Measurements from ENCODE around the gene PANX2.
"Not testable (repeated sequence)": the region's sequence is repeated elsewhere in the genome, so short reads cannot be mapped to it uniquely, and the experiment has no call there.

The PANX2 gene

DNA sequence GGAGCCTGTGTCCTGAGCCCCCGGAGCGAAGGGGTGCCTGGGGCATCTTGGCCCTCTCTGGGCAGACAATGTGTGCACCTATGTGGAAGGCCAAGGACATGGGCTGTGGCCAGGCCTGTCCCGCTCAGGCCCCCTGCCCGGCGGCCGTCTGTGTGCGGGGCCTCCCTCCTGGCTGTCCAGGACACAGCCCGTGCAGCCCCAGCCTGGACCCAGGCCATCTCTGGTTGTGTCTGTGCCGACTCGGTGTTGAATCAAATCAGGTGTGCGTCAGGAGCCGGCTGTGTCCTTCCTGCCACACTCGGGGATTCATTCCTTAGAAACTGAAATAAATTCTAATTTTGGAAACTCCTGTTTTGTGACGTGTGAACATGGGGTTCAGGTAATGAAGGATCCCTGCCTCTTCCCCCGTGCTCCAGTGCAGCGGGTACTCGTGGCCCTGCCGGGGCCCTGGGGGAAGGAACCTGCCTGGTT, 28.8 kb downstream of the PANX2 start:
- DNase-seq, result no peak

DNA sequence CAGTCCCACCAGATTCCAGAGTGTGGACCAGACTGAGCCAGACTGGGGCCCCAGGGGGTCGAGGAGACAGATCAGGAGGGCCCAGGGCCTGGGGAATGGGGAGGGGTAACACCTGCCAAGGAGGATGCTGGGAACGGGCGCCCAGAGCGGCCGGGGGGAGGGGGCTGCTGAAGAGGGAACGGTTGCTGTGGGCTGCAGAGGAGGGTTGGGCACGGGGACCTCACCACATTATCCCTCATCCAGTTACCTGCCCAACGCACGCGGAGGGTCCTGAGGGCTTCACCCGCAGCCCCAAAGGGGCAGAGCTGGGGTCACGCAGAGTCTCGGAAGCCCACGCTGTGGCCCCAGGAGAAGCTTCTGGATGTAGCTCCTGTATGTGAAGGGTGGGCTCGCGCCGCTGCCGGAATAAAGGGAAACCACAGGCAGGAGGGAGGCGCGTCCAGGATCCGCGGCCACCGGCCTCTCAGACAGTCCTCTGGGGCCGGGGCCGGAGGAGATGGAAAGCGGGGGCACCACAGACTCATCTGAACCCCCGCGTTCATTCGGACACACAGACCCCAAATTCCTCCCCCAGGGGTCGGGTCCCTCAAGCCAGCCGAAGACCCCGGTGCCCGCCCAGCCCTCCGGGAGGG, 29.4 kb downstream of the PANX2 start:
- no peak for DNase-seq

DNA sequence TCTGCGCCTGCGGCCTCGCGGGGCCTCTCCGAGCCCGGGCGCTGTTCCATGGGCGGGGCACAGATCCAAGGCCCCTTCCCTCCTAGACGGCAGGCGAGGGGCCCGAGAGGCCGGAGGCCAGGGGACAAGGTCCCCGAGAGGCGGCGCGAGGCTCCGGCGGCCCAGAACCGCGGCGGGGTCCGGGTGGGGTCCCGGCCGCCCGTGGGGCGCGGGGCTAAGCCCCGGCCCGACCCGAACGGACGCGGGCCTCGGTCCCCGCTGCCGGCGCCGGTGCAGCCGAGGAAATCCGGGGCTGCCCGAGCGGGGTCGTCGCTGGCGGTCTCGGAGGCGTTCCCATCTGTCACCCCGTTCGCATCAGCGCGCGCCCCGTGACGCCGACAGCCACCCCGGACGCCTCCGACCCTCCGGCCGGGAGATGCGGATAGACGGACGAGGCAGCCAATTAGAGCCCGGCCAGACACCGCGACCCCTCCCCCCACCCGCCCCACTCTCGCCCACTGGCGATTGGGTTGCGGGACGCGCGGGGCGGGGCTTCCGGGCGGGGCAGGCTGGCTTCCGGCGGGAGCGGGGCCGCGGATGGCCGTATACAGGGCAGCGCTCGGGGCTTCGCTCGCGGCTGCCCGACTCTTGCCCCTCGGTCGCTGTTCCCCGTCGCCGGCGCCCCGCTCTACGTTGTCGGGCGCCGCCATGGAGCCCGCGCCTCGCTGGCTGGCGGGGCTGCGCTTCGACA, 30.1 kb downstream of the PANX2 start, which contains the start of gene SELENOO:
Gene SELENOO (plus strand): TSS at position 551 of the 730 bp plus-strand sequence. CDS start 26 bp downstream, at position 577.
- peak; percentile 84 for DNase-seq

GRCh38 chr22:50201191-50202129, 30.9 kb downstream of the PANX2 start:
- no peak for DNase-seq

DNA sequence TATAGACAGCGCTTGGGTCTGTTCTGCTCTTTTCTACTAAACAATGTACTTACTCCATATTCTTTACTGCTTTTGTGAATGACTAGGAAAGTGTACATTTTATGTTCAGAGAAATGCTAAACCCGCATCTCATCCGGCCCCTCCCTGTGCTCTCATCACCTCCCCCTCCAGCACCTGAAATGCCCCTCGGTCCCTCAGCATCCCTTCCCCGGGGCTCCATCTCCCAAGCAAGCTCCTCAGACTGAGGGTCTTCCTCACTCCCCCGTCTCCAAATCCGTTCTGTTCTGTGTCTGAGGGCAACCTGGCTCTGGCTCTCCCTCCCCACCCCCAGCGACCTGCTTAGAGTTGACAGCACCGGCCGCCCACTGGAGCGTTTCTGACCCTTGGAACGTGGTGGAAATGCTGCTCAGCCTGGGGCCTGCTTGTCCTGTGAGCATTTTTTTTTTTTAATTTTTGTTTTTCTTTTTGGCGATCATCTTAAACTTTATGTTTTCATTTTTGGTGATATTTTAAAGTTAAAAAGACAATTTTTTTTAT, 31.7 kb downstream of the PANX2 start:
- DNase-seq, result no peak

GRCh38 chr22:50203288-50203687, 32.8 kb downstream of the PANX2 start:
- no peak for DNase-seq

- DNase-seq, result no peak
These were observed 34.0 kb downstream of the PANX2 start for GRCh38 chr22:50204571-50204970.

GRCh38 chr22:50204998-50205397, 34.5 kb downstream of the PANX2 start:
- not testable (repeated sequence) for DNase-seq

GRCh38 chr22:50205781-50206569, 35.4 kb downstream of the PANX2 start:
- DNase-seq, result no peak

- DNase-seq, result no peak
These were observed 36.1 kb downstream of the PANX2 start for GRCh38 chr22:50206599-50206998.

GRCh38 chr22:50207383-50208140, 37.0 kb downstream of the PANX2 start:
- no peak for DNase-seq

DNA sequence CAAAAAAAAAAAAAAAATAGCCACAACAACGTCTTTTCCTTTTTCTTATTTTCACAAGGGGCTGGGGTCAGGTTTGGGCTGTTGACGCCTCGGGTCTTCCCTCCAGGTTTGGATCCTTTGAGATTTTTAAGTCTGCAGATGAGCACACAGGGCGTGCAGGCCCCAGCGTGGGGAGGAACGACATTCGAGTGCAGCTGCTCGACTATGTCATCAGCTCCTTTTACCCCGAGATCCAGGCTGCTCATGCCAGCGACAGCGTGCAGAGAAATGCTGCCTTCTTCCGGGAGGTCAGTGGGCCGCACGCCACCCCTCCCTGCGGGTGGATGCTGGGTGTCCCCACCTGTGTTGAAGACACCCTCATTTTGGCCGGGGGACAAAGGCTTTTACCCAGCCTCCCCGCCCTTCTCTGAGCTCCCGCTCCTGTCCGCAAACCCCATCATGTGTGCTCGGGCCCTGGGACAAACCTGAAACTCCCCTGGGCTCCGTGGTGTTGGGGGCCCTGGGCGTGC, 38.0 kb downstream of the PANX2 start:
- no peak for DNase-seq

GRCh38 chr22:50208939-50209892, 38.7 kb downstream of the PANX2 start:
- no peak for DNase-seq

GRCh38 chr22:50209893-50210292, 39.4 kb downstream of the PANX2 start:
- DNase-seq, result peak; percentile 71

DNA sequence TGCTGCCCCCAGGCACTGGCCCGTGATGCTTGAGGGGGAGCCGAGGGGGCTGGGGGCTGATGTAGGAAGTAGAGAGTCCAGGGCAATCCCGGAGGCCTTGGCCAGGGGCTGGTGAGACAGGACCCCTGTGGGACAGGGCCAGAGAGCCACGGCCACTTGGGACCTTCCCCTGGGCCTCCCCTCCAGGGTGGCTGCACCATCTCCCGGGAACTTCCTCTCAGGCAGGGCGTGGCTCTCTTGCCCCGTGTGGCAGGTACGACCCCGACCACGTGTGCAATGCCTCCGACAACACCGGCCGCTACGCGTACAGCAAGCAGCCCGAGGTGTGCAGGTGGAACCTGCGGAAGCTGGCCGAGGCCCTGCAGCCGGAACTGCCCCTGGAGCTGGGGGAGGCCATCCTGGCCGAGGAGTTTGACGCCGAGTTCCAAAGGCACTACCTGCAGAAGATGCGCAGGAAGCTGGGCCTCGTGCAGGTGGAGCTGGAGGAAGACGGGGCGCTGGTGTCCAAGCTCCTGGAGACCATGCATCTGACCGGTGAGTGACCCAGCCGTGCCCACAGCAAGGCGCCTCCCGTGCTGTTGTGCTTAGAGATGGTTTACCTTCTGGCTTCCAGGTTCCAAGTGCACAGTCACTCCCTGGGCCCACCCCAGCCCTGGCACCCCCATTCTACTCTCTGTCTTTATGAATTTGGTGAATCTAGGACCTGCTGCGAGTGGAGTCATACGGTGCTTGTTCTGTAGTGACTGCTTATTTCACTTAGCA, 40.0 kb downstream of the PANX2 start:
- DNase-seq, result no peak

DNA sequence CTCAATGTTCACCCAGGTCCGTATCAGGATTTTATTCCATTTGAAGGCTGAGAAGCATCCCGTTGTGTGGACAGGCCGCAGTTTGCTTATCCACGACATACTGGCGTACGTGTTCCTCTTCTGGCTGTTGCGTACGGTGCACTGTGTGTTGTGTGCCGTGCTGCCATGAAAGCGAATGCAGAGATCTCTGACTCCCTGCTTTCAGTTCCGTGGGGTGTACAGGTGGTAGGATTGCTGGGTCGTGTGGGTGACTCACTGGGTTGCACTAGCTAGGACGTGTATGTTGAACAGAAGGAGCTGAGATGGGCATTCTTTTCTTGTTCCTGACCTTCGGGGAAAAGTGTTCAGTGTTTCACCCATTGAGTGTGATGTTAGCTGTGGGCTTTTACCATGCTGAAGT, 40.6 kb downstream of the PANX2 start:
- no peak for DNase-seq

DNA sequence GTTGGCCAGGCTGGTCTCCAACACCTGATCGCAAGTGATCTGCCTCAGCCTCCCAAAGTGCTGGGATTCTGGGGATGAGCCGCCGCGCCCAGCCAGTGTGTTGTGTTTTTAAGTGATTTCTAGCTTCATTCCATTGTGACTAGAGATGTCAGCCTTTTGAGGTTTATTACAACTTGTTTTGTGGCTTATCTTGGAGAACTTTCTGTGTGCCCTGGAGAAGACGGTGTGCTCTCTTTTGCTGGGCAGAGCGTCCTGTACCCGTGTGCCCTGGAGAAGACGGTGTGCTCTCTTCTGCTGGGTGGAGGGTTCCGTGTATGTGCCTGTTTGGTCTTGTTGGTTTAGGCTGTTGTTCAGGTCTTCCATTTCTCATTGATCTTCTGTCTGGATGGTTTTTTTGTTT, 42.7 kb downstream of the PANX2 start:
- no peak for DNase-seq

GRCh38 chr22:50215297-50216054, 44.9 kb downstream of the PANX2 start:
- no peak for DNase-seq

All from effector CD4-positive, alpha-beta T cell (primary cell).